HG03135 (cell line): Measurements from ENCODE around the gene PLD3.
"Not testable (repeated sequence)": the region's sequence is repeated elsewhere in the genome, so short reads cannot be mapped to it uniquely, and the experiment has no call there.

ENCODE experiments used
- ATAC-seq: cut with Tn5 transposase; IDR thresholded peaks from one replicate; pipeline ENCODE4 v1.9.1; 2021; ENCODE audit warnings: mild to moderate bottlenecking, moderate library complexity; ENCODE audit not compliant: unreplicated experiment

The PLD3 gene

GRCh38 chr19:40387155-40387554 lies 38.7 kb downstream of the PLD3 start:
- ATAC-seq: no peak

- no peak for ATAC-seq
Measured at GRCh38 chr19:40388481-40388880, 40.0 kb downstream of the PLD3 start.

GRCh38 chr19:40389404-40390083 lies 41.0 kb downstream of the PLD3 start:
- no peak for ATAC-seq

GRCh38 chr19:40390084-40390742 lies 41.7 kb downstream of the PLD3 start, which contains the start of gene HIPK4:
Gene HIPK4, minus strand, starts transcription at chr19:40390181. Its CDS starts 279 bp downstream, at chr19:40389902.
- no peak for ATAC-seq

GRCh38 chr19:40392123-40392522 lies 43.6 kb downstream of the PLD3 start:
- no peak for ATAC-seq

GRCh38 chr19:40392894-40393517 lies 44.5 kb downstream of the PLD3 start:
- no peak for ATAC-seq

- ATAC-seq: no peak
Measured at GRCh38 chr19:40393894-40394815, 45.7 kb downstream of the PLD3 start.

GRCh38 chr19:40394816-40395210 lies 46.3 kb downstream of the PLD3 start:
- ATAC-seq: no peak

- no peak for ATAC-seq
Measured at GRCh38 chr19:40395956-40396355, 47.5 kb downstream of the PLD3 start.

- ATAC-seq: no peak
Measured at GRCh38 chr19:40396886-40397567, 48.5 kb downstream of the PLD3 start.

- ATAC-seq: no peak
Measured at GRCh38 chr19:40397568-40397906, 49.0 kb downstream of the PLD3 start.

- ATAC-seq: no peak
Measured at GRCh38 chr19:40398417-40399131, 50.1 kb downstream of the PLD3 start.

GRCh38 chr19:40400559-40400958 lies 52.1 kb downstream of the PLD3 start:
- ATAC-seq: no peak

- peak; percentile 63 for ATAC-seq
Measured at GRCh38 chr19:40403262-40403984, 54.9 kb downstream of the PLD3 start.

- ATAC-seq: no peak
Measured at GRCh38 chr19:40407714-40408597, 59.5 kb downstream of the PLD3 start.

GRCh38 chr19:40408598-40408925 lies 60.1 kb downstream of the PLD3 start:
- not testable (repeated sequence) for ATAC-seq

- no peak for ATAC-seq
Measured at GRCh38 chr19:40410030-40410389, 61.5 kb downstream of the PLD3 start.

GRCh38 chr19:40411125-40411842 lies 62.8 kb downstream of the PLD3 start:
- no peak for ATAC-seq
